ENCODE data around the gene SETD1A. TPM values are rescaled to one million over a fixed set of nuclear protein-coding genes. Genes with fewer than 3 reads are reported as not detected.

The SETD1A gene
- total and polyA plus RNA-seq, 2 of the 8 experiments (the other 6 are each of a cell fraction or from before 2014, with no cell fraction given) = 4.8 to 29.0 TPM

DNA sequence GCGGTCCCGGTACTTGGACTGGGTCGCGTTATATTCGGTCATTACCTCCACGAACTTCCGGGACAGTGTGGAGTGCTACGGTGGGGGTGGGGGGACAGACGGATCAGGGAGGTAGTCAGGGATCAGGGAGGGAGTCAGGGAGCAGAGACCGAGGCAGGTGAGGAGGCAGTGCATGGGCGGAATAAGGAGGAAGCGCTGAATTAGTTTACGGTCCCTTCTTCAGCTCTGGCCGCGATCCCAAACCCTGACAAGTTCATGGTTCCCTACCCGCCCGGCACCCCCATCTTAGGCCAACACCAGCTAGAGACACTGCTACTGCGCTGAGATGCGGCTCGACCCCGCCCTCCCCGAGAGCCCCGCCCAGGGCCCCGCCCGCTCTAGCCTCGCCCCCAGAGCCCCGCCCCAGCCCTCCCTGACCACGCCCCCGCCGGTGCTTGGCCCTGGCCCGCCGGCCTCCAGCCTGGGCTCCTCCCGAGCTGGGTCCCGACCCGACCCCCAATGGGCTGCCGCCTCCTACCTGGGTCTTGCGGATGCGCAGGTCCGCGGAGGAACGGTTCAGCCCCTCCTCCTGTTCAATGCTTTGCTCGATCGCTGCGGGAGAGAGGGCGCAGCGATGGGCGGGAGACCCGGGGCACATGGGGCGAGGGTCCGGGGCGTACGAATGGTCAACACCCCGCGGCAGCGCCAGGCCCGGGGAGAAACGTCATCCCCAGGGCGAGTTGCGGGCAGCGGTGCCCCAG, 39.6 kb downstream of the SETD1A start (continued):
- TF ChIP-seq MAX (IDR thresholded peaks at IDR 0.05) (peak; percentile 66), KDM4A (IDR thresholded peaks at IDR 0.05; ENCODE audit: low read depth, low read length, severe bottlenecking) (peak; percentile 45)
- TF ChIP-seq, protein P1, sequence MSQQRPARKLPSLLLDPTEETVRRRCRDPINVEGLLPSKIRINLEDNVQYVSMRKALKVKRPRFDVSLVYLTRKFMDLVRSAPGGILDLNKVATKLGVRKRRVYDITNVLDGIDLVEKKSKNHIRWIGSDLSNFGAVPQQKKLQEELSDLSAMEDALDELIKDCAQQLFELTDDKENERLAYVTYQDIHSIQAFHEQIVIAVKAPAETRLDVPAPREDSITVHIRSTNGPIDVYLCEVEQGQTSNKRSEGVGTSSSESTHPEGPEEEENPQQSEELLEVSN (IDR thresholded peaks at IDR 0.05) = peak; percentile 75

Data from H1 (cell line).